K562 (cell line): ENCODE data around the gene COL23A1. TPM values are rescaled to one million over a fixed set of nuclear protein-coding genes. Genes with fewer than 3 reads are reported as not detected.

Experiments
- ATAC-seq: fragments of 200-7000 bp; cut with Tn5 transposase; 3 replicates; pipeline ENCODE4 v1.9.1; 2020; ENCODE audit warnings: moderate library complexity
- BruUV-seq: library from RNA; stranded (reverse); fragments of 400-500 nt; replicated peaks from 2 replicates; lab custom pipeline; 2021; lab: Mats Ljungman, UMichigan
- CTCF ChIA-PET: fragments of 300-600 bp; formaldehyde crosslinking; extraction: SDS; loops from one replicate; lab custom pipeline; 2021; ENCODE audit warnings: low intra/inter-chr PET ratio; lab: Yijun Ruan, JAX
- POLR2A ChIA-PET: fragments of 300-600, 350-650 bp; sonication (Branson Sonifier 250); formaldehyde crosslinking; extraction: SDS; loops from one replicate; lab custom pipeline; 2021; ENCODE audit warnings: antibody characterized with exemption, inconsistent platforms; lab: Yijun Ruan, JAX
- DNase-seq, 4 experiments: peaks; one replicate each; pipeline versions ENCODE4 v3.0.0 to v3.0.0-alpha.2; 2011 to 2018; ENCODE audit warnings: low spot score in 3 of 4, mixed read lengths in 3 of 4; ENCODE audit errors: extremely low read depth in 1 of 4
- FAIRE-seq: peaks from 2 replicates; lab custom pipeline; 2011; peaks lifted over from hg19 to GRCh38; lab: Jason Lieb, UNC
- H2AFZ ChIP-seq: 2 replicates; pipeline ENCODE4 v1.6.0; 2011; ENCODE audit warnings: low read depth, low read length, control low read depth, inconsistent platforms
- H3K27ac ChIP-seq: fragments of 200-600 bp; 3 replicates; pipeline ENCODE4 v1.8.0; 2011; ENCODE audit warnings: low read depth, mild to moderate bottlenecking, control low read depth, inconsistent platforms, low read length, moderate library complexity, mixed read lengths; ENCODE audit errors: extremely low read depth
- H3K27me3 ChIP-seq, 2 experiments: fragments of 300-600 bp in 1 of 2; 2 replicates in 1 of 2; 3 replicates in 1 of 2; pipeline versions ENCODE4 v1.6.0 to v1.8.0; 2011; ENCODE audit warnings: inconsistent platforms in 2 of 2, low read length in 2 of 2, mild to moderate bottlenecking in 1 of 2, mixed read lengths in 1 of 2, moderate library complexity in 1 of 2; ENCODE audit not compliant: control insufficient read depth in 2 of 2, insufficient read depth in 2 of 2
- H3K36me3 ChIP-seq: fragments of 300-600 bp; 3 replicates; pipeline ENCODE4 v1.8.0; 2011; ENCODE audit warnings: mild to moderate bottlenecking, low read length, inconsistent platforms; ENCODE audit not compliant: control insufficient read depth, insufficient read depth
- H3K4me1 ChIP-seq, 2 experiments: fragments of 200-600 bp in 1 of 2; replicated peaks in 1 of 2; 2 replicates in 1 of 2; 3 replicates in 1 of 2; pipeline versions ENCODE4 v1.5.1 to v1.8.0; 2011; ENCODE audit warnings: inconsistent platforms in 2 of 2, low read length in 2 of 2, mild to moderate bottlenecking in 1 of 2, mixed read lengths in 1 of 2, moderate library complexity in 1 of 2; ENCODE audit not compliant: control insufficient read depth in 2 of 2, insufficient read depth in 2 of 2
- H3K4me2 ChIP-seq: 2 replicates; pipeline ENCODE4 v1.6.1; 2011; ENCODE audit warnings: low read length, control low read depth, inconsistent platforms, mixed read lengths; ENCODE audit not compliant: insufficient read depth
- H3K4me3 ChIP-seq: fragments of 200-600 bp; sonication (generic), shearing (Covaris generic); 2 replicates; pipeline ENCODE4 v1.5.1; 2016; ENCODE audit warnings: control low read depth, inconsistent platforms
- H3K79me2 ChIP-seq: fragments of 200-600 bp; 3 replicates; pipeline ENCODE4 v1.8.0; 2011; ENCODE audit warnings: low read length, inconsistent platforms; ENCODE audit not compliant: control insufficient read depth, insufficient read depth
- H3K9ac ChIP-seq, 2 experiments: 2 replicates each; pipeline versions ENCODE4 v1.6.0 to v1.6.1; 2011; ENCODE audit warnings: low read depth in 2 of 2, low read length in 2 of 2, control low read depth in 1 of 2, inconsistent platforms in 1 of 2, mild to moderate bottlenecking in 1 of 2, mixed read lengths in 1 of 2; ENCODE audit not compliant: insufficient read depth in 1 of 2
- H3K9me1 ChIP-seq: one replicate; pipeline ENCODE4 v1.6.0; 2011; ENCODE audit warnings: inconsistent platforms, mild to moderate bottlenecking, low read length, moderate library complexity; ENCODE audit not compliant: control insufficient read depth, insufficient read depth
- H3K9me3 ChIP-seq: replicated peaks from 2 replicates; pipeline ENCODE4 v1.5.1; 2011; ENCODE audit warnings: low read depth, low read length, inconsistent platforms; ENCODE audit not compliant: control insufficient read depth, insufficient read depth
- H4K20me1 ChIP-seq: replicated peaks from 2 replicates; pipeline ENCODE4 v1.6.1; 2011; ENCODE audit warnings: low read length, inconsistent platforms, mixed read lengths; ENCODE audit not compliant: control insufficient read depth, insufficient read depth
- ARID2 ChIP-seq: fragments of 450-650 bp; IDR thresholded peaks from 2 replicates; pipeline ENCODE4 v1.6.1; 2017; ENCODE audit warnings: antibody characterized with exemption, mild to moderate bottlenecking
- BRD9 ChIP-seq: fragments of 450-650 bp; IDR thresholded peaks from 2 replicates; pipeline ENCODE4 v1.6.1; 2018; ENCODE audit warnings: low read depth; ENCODE audit not compliant: partially characterized antibody
- EP300 ChIP-seq: IDR thresholded peaks from 2 replicates; pipeline ENCODE4 v1.6.1; 2012; ENCODE audit warnings: low read length, improper control_type of control experiment
- ZNF644 ChIP-seq: fragments of 200-800 bp; sonication (Bioruptor generic); IDR thresholded peaks from 2 replicates; pipeline ENCODE4 v1.6.1; 2016; ENCODE audit warnings: low read depth, missing genetic modification characterization, missing compliant biosample characterization
- ZNF696 ChIP-seq: fragments of 250-450 bp; sonication (Bioruptor Pico); conservative IDR thresholded peaks from 2 replicates; pipeline ENCODE4 v1.4.0; 2020; ENCODE audit warnings: mild to moderate bottlenecking, moderate library complexity
- ZNF699 ChIP-seq: fragments of 250-450 bp; sonication (Bioruptor Pico); IDR thresholded peaks from 2 replicates; pipeline ENCODE4 v1.8.0; 2021; ENCODE audit warnings: mild to moderate bottlenecking, moderate library complexity; ENCODE audit not compliant: insufficient replicate concordance
- WGBS: fragments of 100-300 bp; shearing (Covaris generic); methylation state at CpG from one replicate; pipeline ENCODE4 v1.1.6; 2016; ENCODE audit warnings: low coverage, mixed read lengths; ENCODE audit not compliant: insufficient coverage; ENCODE audit errors: missing lambda C conversion rate; 5-methylcytosine and 5-hydroxymethylcytosine counted together
- in situ Hi-C: fragments of 300-500 bp; cut with MboI; formaldehyde crosslinking; loops from 4 replicates; pipeline ENCODE4 v1.15.0; 2018; ENCODE audit warnings: inconsistent platforms, mixed read lengths
- intact Hi-C: fragments of 100-400 bp; cut with micrococcal nuclease; formaldehyde crosslinking; loops from 2 replicates; pipeline ENCODE4 v1.14.2; 2022
- polyA plus RNA-seq, 8 experiments: library from polyadenylated mRNA; depleted of rRNA in 4 of 8; stranded (reverse) in 5 of 8; unstranded in 3 of 8; fragments of >200 nt; fragmentation: Nextera tagmentation in 2 of 8; fragmentation: Illumina TruSeq in 1 of 8; extraction: Ambion mirVana in 2 of 8; extraction: Trizol in 1 of 8; gene quantifications; 2 replicates each; pipeline versions ENCODE4 v1.2.1 to v1.2.3, GENCODE V29; 2011 to 2014; ENCODE audit warnings: inconsistent platforms in 1 of 8, missing spikeins in 1 of 8
- total RNA-seq, 7 experiments: library from RNA; depleted of rRNA in 6 of 7; stranded (reverse); fragments of >200 nt in 6 of 7; fragmentation: Illumina TruSeq in 2 of 7; extraction: Trizol in 2 of 7; gene quantifications; 2 replicates each; pipeline versions ENCODE4 v1.2.1 to v1.2.3, GENCODE V29; 2011 to 2021; ENCODE audit warnings: low replicate concordance in 1 of 7

Gene COL23A1
- total and polyA plus RNA-seq, 9 of the 15 experiments (the other 6 are each of a cell fraction or from before 2014, with no cell fraction given), result 0.09 TPM; not detected in 8

DNA sequence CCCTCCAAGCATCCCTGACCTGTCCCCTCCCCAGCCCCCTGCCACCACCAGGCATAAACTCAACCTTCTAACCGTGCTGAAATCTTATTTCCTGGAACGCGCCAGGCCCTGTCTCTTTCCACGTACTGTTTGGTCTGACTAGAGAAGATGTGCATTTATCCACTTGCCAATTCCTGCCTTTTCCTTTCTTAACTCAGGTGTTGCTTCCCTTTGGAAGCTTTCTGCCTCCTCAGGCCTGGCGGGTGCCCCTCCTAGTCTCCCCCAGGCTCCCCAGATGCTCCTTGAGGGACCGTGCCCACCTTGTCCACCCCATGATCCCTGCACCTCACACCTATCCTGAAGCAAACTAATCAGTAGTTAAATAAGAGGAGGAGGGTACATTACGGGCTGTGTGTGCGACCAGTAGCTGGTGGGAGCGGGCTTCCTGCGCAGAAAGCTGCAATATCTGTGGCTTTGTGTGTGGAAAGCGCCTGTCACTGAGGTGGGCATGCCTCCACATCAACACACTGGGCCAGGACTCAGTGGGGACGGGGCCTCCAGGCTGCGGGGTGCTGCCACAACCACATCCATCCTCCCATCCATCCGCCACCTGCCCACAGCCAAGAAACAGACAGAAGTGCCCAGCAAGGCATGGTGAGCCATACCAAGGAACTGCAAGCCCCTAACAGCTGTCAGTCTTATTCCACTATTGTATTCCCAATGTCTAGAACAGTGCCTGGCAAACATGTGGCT, 73.5 kb downstream of the COL23A1 start:
- no TSS peak for BruUV-seq
- Histone ChIP-seq H3K9ac (no peak overlapping the region), H3K36me3 (no peaks in the 10 kb centered on the region), H3K4me3 (no peak overlapping the region), H3K9me1 (no peaks in the 10 kb centered on the region), H4K20me1 (no peaks in the 10 kb centered on the region), H2AFZ (no peak overlapping the region), H3K79me2 (no peaks in the 10 kb centered on the region), H3K4me2 (no peak overlapping the region), H3K27me3 (peaks cover 15 to 59% of the 10 kb centered on the region in 2 experiments; a peak in 4 of 5 replicates), H3K4me1 (no peaks in the 10 kb centered on the region), H3K27ac (no peak overlapping the region)
- in situ Hi-C loops (no loop called here), intact Hi-C loops (no loop called here)
- ChIA-PET POLR2A (no interaction called here), CTCF (no interaction called here)
- ATAC-seq, result no peak
- WGBS, result 2% methylated on average over 13 of the region's 14 CpGs
- DNase-seq, result no peak
- FAIRE-seq, result no peak
- TF ChIP-seq ARID2 (no peak), EP300 (no peak), ZNF696 (CRISPR knock-in tag) (no peak), BRD9 (no peak), ZNF644 (tag) (no peak), ZNF699 (CRISPR knock-in tag) (no peak)
- TF ChIP-seq, all 486 proteins: peak for 0
- no peaks in the 10 kb centered on the region for H3K9me3 ChIP-seq
